K562 (cell line): ENCODE data around the gene MRPS33. TPM values are rescaled to one million over a fixed set of nuclear protein-coding genes. Genes with fewer than 3 reads are reported as not detected.

Experiments used
- HDAC2 ChIP-seq: fragments of 450-650 bp; IDR thresholded peaks from 2 replicates; pipeline ENCODE4 v1.6.1; 2016; ENCODE audit warnings: mild to moderate bottlenecking
- MTA2 ChIP-seq: fragments of 450-650 bp; IDR thresholded peaks from 2 replicates; pipeline ENCODE4 v1.6.1; 2016; ENCODE audit warnings: low read depth
- MYC ChIP-seq, 2 experiments: fragments of 250-450 bp in 1 of 2; sonication (Bioruptor Pico) in 1 of 2; IDR thresholded peaks; 2 replicates each; pipeline versions ENCODE4 v1.5.1 to v1.6.1; 2012 to 2021; ENCODE audit warnings: low read depth in 2 of 2, borderline replicate concordance in 1 of 2, improper control_type of control experiment in 1 of 2, low read length in 1 of 2, mild to moderate bottlenecking in 1 of 2, moderate library complexity in 1 of 2
- POLR2A ChIP-seq: fragments of 450-650 bp; conservative IDR thresholded peaks from 2 replicates; pipeline ENCODE4 v1.6.1; 2016
- PPARD ChIP-seq: fragments of 250-450 bp; sonication (Bioruptor Pico); IDR thresholded peaks from 2 replicates; pipeline ENCODE4 v1.8.0; 2022; ENCODE audit warnings: inconsistent platforms, mild to moderate bottlenecking, moderate library complexity
- PRDM10 ChIP-seq: fragments of 450-650 bp; IDR thresholded peaks from 2 replicates; pipeline ENCODE4 v1.6.1; 2018; ENCODE audit not compliant: partially characterized antibody
- SRF ChIP-seq, 2 experiments: fragments of 250-450, 450-650 bp in 1 of 2; sonication (Bioruptor Pico) in 1 of 2; sonication (generic) in 1 of 2; formaldehyde crosslinking; IDR thresholded peaks; 2 replicates each; pipeline versions ENCODE4 v1.5.0 to v1.5.1; 2020 to 2022; ENCODE audit warnings: mild to moderate bottlenecking in 1 of 2, missing genetic modification reagents in 1 of 2
- TARDBP ChIP-seq: fragments of 450-650 bp; IDR thresholded peaks from 2 replicates; pipeline ENCODE4 v1.6.1; 2016
- TFAP4 ChIP-seq: sonication (generic); formaldehyde crosslinking; IDR thresholded peaks from 2 replicates; pipeline ENCODE4 v1.8.0; 2022; ENCODE audit warnings: missing genetic modification reagents, mild to moderate bottlenecking, moderate library complexity, borderline replicate concordance
- ZNF121 ChIP-seq: sonication (generic); formaldehyde crosslinking; conservative IDR thresholded peaks from 2 replicates; pipeline ENCODE4 v1.8.0; 2022; ENCODE audit warnings: missing genetic modification reagents
- ZNF217 ChIP-seq: sonication (generic); formaldehyde crosslinking; IDR thresholded peaks from 2 replicates; pipeline ENCODE4 v1.8.0; 2022; ENCODE audit warnings: mild to moderate bottlenecking, missing genetic modification reagents
- ZNF75A ChIP-seq: fragments of 450-650 bp; formaldehyde crosslinking; IDR thresholded peaks from 2 replicates; pipeline ENCODE4 v1.4.0; 2020; ENCODE audit warnings: mild to moderate bottlenecking
- polyA plus RNA-seq, 8 experiments: library from polyadenylated mRNA; depleted of rRNA in 4 of 8; stranded (reverse) in 5 of 8; unstranded in 3 of 8; fragments of >200 nt; fragmentation: Nextera tagmentation in 2 of 8; fragmentation: Illumina TruSeq in 1 of 8; extraction: Ambion mirVana in 2 of 8; extraction: Trizol in 1 of 8; gene quantifications; 2 replicates each; pipeline versions ENCODE4 v1.2.1 to v1.2.3, GENCODE V29; 2011 to 2014; ENCODE audit warnings: inconsistent platforms in 1 of 8, missing spikeins in 1 of 8
- total RNA-seq, 7 experiments: library from RNA; depleted of rRNA in 6 of 7; stranded (reverse); fragments of >200 nt in 6 of 7; fragmentation: Illumina TruSeq in 2 of 7; extraction: Trizol in 2 of 7; gene quantifications; 2 replicates each; pipeline versions ENCODE4 v1.2.1 to v1.2.3, GENCODE V29; 2011 to 2021; ENCODE audit warnings: low replicate concordance in 1 of 7
- TF ChIP-seq, protein P1 (sequence below), 2 experiments: fragments of 450-650 bp in 1 of 2; sonication (generic) in 1 of 2; formaldehyde crosslinking in 1 of 2; IDR thresholded peaks; 2 replicates each; pipeline versions ENCODE4 v1.7.1 to v1.9.0; 2016 to 2022; ENCODE audit warnings: inconsistent platforms in 1 of 2, mild to moderate bottlenecking in 1 of 2, missing genetic modification reagents in 1 of 2

The MRPS33 gene
- total and polyA plus RNA-seq, 9 of the 15 experiments (the other 6 are each of a cell fraction or from before 2014, with no cell fraction given): 81.1 to 442 (median 149) TPM

GRCh38 chr7:141014524-141015395, at the start of gene MRPS33 (continued):
- TF ChIP-seq, protein P1, sequence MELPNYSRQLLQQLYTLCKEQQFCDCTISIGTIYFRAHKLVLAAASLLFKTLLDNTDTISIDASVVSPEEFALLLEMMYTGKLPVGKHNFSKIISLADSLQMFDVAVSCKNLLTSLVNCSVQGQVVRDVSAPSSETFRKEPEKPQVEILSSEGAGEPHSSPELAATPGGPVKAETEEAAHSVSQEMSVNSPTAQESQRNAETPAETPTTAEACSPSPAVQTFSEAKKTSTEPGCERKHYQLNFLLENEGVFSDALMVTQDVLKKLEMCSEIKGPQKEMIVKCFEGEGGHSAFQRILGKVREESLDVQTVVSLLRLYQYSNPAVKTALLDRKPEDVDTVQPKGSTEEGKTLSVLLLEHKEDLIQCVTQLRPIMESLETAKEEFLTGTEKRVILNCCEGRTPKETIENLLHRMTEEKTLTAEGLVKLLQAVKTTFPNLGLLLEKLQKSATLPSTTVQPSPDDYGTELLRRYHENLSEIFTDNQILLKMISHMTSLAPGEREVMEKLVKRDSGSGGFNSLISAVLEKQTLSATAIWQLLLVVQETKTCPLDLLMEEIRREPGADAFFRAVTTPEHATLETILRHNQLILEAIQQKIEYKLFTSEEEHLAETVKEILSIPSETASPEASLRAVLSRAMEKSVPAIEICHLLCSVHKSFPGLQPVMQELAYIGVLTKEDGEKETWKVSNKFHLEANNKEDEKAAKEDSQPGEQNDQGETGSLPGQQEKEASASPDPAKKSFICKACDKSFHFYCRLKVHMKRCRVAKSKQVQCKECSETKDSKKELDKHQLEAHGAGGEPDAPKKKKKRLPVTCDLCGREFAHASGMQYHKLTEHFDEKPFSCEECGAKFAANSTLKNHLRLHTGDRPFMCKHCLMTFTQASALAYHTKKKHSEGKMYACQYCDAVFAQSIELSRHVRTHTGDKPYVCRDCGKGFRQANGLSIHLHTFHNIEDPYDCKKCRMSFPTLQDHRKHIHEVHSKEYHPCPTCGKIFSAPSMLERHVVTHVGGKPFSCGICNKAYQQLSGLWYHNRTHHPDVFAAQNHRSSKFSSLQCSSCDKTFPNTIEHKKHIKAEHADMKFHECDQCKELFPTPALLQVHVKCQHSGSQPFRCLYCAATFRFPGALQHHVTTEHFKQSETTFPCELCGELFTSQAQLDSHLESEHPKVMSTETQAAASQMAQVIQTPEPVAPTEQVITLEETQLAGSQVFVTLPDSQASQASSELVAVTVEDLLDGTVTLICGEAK (IDR thresholded peaks at IDR 0.05): peak; percentile 97
- TF ChIP-seq, protein P1 (CRISPR knock-in tag; IDR thresholded peaks at IDR 0.05): no peak
- TF ChIP-seq MYC (IDR thresholded peaks at IDR 0.05; ENCODE audit: low read depth, low read length) (peak; percentile 99), MYC (CRISPR knock-in tag; IDR thresholded peaks at IDR 0.05; ENCODE audit: borderline replicate concordance, low read depth) (peak; percentile 94), MTA2 (no peak), ZNF121 (CRISPR knock-in tag) (no peak; the same call in 1 of the 2 replicates), TFAP4 (peak; percentile 90), HDAC2 (peak; percentile 90), PPARD (CRISPR knock-in tag) (no peak), ZNF217 (CRISPR knock-in tag) (no peak), ZNF75A (CRISPR knock-in tag) (no peak), POLR2A (peak; percentile 99), PRDM10 (peak; percentile 73), SRF (CRISPR knock-in tag; IDR thresholded peaks at IDR 0.05) (no peak), TARDBP (no peak; the same call in 1 of the 2 replicates)
